ENCODE data around the gene SMYD2.

The SMYD2 gene

GRCh38 chr1:214360525-214361164 is 79.7 kb downstream of the SMYD2 start:
- no peak for DNase-seq (ENCODE audit: low read depth in 2 of 2)

- DNase-seq (ENCODE audit: low read depth in 2 of 2) = no peak
Measured at GRCh38 chr1:214361636-214362035, 80.7 kb downstream of the SMYD2 start.

- DNase-seq (ENCODE audit: low read depth in 2 of 2) = no peak
Measured at GRCh38 chr1:214362188-214362882, 81.4 kb downstream of the SMYD2 start.

- DNase-seq (ENCODE audit: low read depth in 2 of 2) = no peak
Measured at GRCh38 chr1:214363386-214363785, 82.4 kb downstream of the SMYD2 start.

GRCh38 chr1:214364386-214364785 is 83.4 kb downstream of the SMYD2 start:
- no peak for DNase-seq (ENCODE audit: low read depth in 2 of 2)

- DNase-seq (ENCODE audit: low read depth in 2 of 2) = no peak
Measured at GRCh38 chr1:214364786-214365295, 83.9 kb downstream of the SMYD2 start.

GRCh38 chr1:214367841-214368240 is 86.9 kb downstream of the SMYD2 start:
- no peak for DNase-seq (ENCODE audit: low read depth in 2 of 2)

- no peak for DNase-seq (ENCODE audit: low read depth in 2 of 2)
Measured at GRCh38 chr1:214369364-214369763, 88.4 kb downstream of the SMYD2 start.

- DNase-seq (ENCODE audit: low read depth in 2 of 2) = no peak
Measured at GRCh38 chr1:214370615-214371014, 89.7 kb downstream of the SMYD2 start.

GRCh38 chr1:214372092-214372491 is 91.1 kb downstream of the SMYD2 start:
- DNase-seq (ENCODE audit: low read depth in 2 of 2) = no peak

- DNase-seq (ENCODE audit: low read depth in 2 of 2) = no peak
Measured at GRCh38 chr1:214377485-214377884, 96.5 kb downstream of the SMYD2 start.

- no peak for DNase-seq (ENCODE audit: low read depth in 2 of 2)
Measured at GRCh38 chr1:214377886-214378285, 96.9 kb downstream of the SMYD2 start.

- no peak for DNase-seq (ENCODE audit: low read depth in 2 of 2)
Measured at GRCh38 chr1:214378492-214378891, 97.5 kb downstream of the SMYD2 start.

- DNase-seq (ENCODE audit: low read depth in 2 of 2) = no peak
Measured at GRCh38 chr1:214379236-214379970, 98.4 kb downstream of the SMYD2 start.

GRCh38 chr1:214380396-214380795 is 99.4 kb downstream of the SMYD2 start:
- DNase-seq (ENCODE audit: low read depth in 2 of 2) = no peak

- no peak for DNase-seq (ENCODE audit: low read depth in 2 of 2)
Measured at GRCh38 chr1:214380986-214381695, 100.2 kb downstream of the SMYD2 start.

GRCh38 chr1:214383381-214384372 is 102.7 kb downstream of the SMYD2 start:
- DNase-seq (ENCODE audit: low read depth in 2 of 2) = no peak

GRCh38 chr1:214384373-214385079 is 103.6 kb downstream of the SMYD2 start:
- DNase-seq (ENCODE audit: low read depth in 2 of 2) = no peak

- DNase-seq (ENCODE audit: low read depth in 2 of 2) = no peak
Measured at GRCh38 chr1:214385428-214385827, 104.5 kb downstream of the SMYD2 start.

GRCh38 chr1:214386333-214386732 is 105.4 kb downstream of the SMYD2 start:
- no peak for DNase-seq (ENCODE audit: low read depth in 2 of 2)
